ENCODE data around the gene CSKMT. TPM values are rescaled to one million over a fixed set of nuclear protein-coding genes. Genes with fewer than 3 reads are reported as not detected.
"Not testable (repeated sequence)": the region's sequence is repeated elsewhere in the genome, so short reads cannot be mapped to it uniquely, and the experiment has no call there.

Gene CSKMT
- total and polyA plus RNA-seq, 2 donors, result 5.0 to 9.5 TPM

DNA sequence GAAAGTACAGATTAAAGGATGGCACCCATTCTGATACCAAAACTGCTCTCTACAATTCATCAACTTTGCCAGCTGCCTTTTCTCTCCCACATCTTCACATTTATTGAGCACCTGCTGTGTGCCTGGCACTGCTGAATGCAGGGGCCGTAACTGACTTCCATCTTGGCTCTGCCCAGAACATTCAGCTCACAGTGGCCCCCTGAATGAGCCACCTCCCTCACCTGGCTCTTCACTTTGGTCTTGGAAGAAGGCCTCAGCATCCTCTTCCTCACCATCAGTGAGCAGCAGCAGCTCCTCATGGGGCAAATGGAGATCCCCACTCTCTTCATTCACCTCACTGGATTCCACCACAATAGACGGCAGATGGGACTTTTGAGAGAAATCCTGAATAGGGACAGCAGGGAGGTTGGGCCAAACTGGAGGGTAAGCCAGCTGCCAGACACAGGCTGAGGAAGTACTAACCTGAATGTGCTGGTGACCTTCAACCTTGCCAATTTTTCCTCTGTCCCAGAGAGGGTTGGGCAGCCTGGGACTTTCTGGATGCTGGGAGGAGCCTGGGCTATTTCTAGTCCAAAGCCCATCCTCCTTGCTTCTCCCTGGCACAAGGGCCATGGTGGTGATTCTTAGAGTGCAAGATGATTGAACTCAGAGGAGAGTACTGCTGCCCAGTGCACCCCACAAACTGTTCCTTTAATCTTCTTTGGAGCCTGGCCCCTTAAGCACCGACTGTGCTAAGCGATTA lies 4.5 kb downstream of the CSKMT start:
- H3K36me3 ChIP-seq (ENCODE audit: insufficient read depth), result no peaks in the 10 kb centered on the region
- WGBS, result 77% methylated on average over 4 of the region's 4 CpGs
- DNase-seq (ENCODE audit: extremely low spot score), result no peak
- no peaks in the 10 kb centered on the region for H3K4me1 ChIP-seq (ENCODE audit: insufficient read depth)
- H3K4me3 ChIP-seq (ENCODE audit: low read depth, low read length), result no peak overlapping the region
- H3K27ac ChIP-seq (ENCODE audit: low read depth), result no peak overlapping the region

DNA sequence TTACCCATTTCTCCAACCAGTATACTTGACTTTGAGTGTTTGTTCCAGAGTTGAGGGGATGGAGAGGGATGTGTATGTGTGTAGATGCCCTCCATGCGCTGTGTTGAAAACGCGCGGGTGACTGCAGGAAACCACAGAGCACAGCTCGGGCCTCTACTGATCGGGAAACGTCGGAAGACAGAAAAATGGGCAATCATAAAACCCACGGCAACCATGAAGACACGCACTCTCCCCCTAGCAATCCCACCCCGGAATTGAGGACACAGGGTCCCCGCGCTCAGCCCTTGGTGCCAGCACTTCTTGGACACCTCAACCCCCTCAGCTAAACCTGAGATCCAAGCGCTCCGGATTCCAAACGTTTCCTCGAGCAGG lies 6.1 kb downstream of the CSKMT start:
- Histone ChIP-seq H3K4me1 (ENCODE audit: insufficient read depth) (no peaks in the 10 kb centered on the region), H3K4me3 (ENCODE audit: low read depth, low read length) (peak overlapping the region; percentile 67), H3K36me3 (ENCODE audit: insufficient read depth) (no peaks in the 10 kb centered on the region), H3K27ac (ENCODE audit: low read depth) (peak overlapping the region; percentile 89)
- WGBS, result under 1% methylated on average over 17 of the region's 17 CpGs
- no peak for DNase-seq (ENCODE audit: extremely low spot score)

DNA sequence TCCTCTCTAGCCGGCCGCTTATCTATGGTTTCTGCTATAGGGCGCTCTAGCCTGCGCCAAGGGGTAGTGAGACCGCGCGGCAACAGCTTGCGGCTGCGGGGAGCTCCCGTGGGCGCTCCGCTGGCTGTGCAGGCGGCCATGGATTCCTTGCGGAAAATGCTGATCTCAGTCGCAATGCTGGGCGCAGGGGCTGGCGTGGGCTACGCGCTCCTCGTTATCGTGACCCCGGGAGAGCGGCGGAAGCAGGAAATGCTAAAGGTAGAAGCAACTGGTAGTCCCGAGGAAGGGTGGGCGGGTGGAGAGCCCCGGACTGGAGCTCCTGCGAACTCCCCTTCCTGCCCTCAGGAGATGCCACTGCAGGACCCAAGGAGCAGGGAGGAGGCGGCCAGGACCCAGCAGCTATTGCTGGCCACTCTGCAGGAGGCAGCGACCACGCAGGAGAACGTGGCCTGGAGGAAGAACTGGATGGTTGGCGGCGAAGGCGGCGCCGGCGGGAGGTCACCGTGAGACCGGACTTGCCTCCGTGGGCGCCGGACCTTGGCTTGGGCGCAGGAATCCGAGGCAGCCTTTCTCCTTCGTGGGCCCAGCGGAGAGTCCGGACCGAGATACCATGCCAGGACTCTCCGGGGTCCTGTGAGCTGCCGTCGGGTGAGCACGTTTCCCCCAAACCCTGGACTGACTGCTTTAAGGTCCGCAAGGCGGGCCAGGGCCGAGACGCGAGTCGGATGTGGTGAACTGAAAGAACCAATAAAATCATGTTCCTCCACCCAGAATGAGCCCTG lies 6.7 kb downstream of the CSKMT start, which contains the start of the genes LBHD1 and UQCC3:
TSS of gene LBHD1 (minus strand) at position 660 of the 782 bp plus-strand sequence. CDS start 2,236 bp downstream, outside the sequence.
TSS of gene UQCC3 (plus strand) at position 66 of the 782 bp plus-strand sequence. CDS start at position 139, 73 bp downstream.
- WGBS, result under 1% methylated on average over 59 of the region's 59 CpGs
- peak; percentile 71 for DNase-seq (ENCODE audit: extremely low spot score)
- no peaks in the 10 kb centered on the region for H3K4me1 ChIP-seq (ENCODE audit: insufficient read depth)
- peak within 1 kb of the TSS; percentile 67 for H3K4me3 ChIP-seq (ENCODE audit: low read depth, low read length)
- peak within 1 kb of the TSS; percentile 89 for H3K27ac ChIP-seq (ENCODE audit: low read depth)
- H3K36me3 ChIP-seq (ENCODE audit: insufficient read depth), result no peaks in the 10 kb centered on the region

DNA sequence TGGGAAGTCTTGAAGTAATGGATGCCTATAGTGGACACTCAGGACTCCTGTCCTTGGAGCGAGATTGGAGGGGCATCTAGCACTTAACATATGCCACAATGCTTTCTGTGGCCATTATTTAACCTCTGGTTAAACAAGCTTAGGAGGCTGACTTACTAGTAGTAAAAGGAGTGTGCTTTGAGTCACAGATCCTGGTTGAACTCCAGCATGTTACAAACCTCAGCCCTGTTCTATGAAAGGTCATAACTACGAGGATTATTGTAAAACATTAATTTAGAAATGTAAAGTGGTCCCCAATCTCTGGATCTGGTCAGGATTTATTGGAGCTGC lies 8.0 kb downstream of the CSKMT start:
- Histone ChIP-seq H3K4me1 (ENCODE audit: insufficient read depth) (no peaks in the 10 kb centered on the region), H3K36me3 (ENCODE audit: insufficient read depth) (no peaks in the 10 kb centered on the region), H3K4me3 (ENCODE audit: low read depth, low read length) (no peak overlapping the region), H3K27ac (ENCODE audit: low read depth) (no peak overlapping the region)
- 78% methylated on average over 2 of the region's 2 CpGs for WGBS
- DNase-seq (ENCODE audit: extremely low spot score), result no peak

DNA sequence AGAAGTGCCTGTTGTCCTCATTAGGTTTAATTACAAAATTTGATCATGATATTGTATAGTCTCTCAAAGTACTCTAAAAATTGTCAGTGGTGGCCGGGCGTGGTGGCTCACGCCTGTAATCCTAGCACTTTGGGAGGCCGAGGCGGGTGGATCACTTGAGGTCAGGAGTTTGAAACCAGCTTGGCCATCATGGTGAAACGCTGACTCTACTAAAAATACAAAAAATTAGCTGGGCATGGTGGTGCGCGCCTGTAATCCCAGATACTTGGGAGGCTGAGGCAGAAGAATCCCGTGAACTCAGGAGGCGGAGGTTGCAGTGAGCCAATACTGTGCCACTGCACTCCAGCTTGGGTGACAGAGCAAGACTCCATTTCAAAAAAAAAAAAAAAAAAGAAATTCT lies 10.3 kb downstream of the CSKMT start:
- not testable (repeated sequence) for H3K4me3 ChIP-seq (ENCODE audit: low read depth, low read length); H3K36me3 ChIP-seq (ENCODE audit: insufficient read depth); DNase-seq (ENCODE audit: extremely low spot score); H3K4me1 ChIP-seq (ENCODE audit: insufficient read depth); H3K27ac ChIP-seq (ENCODE audit: low read depth)
- WGBS, result 96% methylated on average over 10 of the region's 10 CpGs

DNA sequence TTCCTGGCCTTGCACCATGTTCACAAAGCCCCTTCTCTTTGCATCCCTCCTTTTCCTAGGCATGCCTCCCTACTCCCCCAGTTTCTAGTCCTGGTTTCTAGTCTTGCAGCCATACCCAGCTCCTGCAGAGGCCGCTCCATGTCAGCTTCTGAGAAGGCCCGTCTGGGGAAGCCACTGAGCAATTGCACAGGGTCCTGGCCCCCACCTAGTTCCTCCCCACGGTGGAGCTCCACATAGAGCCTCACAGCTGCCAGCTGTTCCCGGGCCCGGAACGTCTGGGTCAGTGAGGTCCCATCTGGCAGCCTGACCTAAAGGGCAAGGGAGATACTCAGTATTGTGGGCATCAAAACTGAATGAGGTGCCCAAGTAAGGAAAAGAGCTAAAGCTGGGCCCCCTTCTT lies 11.6 kb downstream of the CSKMT start:
- H3K4me1 ChIP-seq (ENCODE audit: insufficient read depth), result no peaks in the 10 kb centered on the region
- 52% methylated on average over 6 of the region's 6 CpGs for WGBS

DNA sequence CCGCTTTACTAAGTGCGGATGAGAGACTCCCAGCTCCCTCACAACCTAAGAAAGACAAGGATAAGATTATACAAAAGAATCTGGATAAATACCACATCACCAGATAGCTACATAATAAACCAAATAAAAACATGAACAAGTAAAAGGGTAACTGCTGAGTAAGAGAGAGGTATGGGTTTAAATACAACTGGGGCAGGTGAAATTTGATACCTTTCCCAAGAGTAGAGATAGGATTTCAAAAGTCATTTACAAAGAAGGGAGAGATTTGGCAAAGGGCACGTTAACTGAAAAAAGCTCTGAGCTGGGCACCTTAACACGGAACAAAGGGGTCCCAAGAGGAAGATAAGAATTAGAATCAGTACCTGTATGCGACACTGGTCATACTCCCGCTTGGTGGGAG lies 12.0 kb downstream of the CSKMT start:
- Histone ChIP-seq H3K4me1 (ENCODE audit: insufficient read depth) (no peaks in the 10 kb centered on the region), H3K36me3 (ENCODE audit: insufficient read depth) (no peaks in the 10 kb centered on the region), H3K27ac (ENCODE audit: low read depth) (no peak overlapping the region), H3K4me3 (ENCODE audit: low read depth, low read length) (no peak overlapping the region)
- 80% methylated on average over 6 of the region's 6 CpGs for WGBS
- DNase-seq (ENCODE audit: extremely low spot score), result no peak

More for the DNA sequence above, 11.6 kb downstream of the CSKMT start:
- DNase-seq (ENCODE audit: extremely low spot score), result no peak
- no peak overlapping the region for H3K27ac ChIP-seq (ENCODE audit: low read depth)
- H3K36me3 ChIP-seq (ENCODE audit: insufficient read depth), result no peaks in the 10 kb centered on the region
- H3K4me3 ChIP-seq (ENCODE audit: low read depth, low read length), result no peak overlapping the region

DNA sequence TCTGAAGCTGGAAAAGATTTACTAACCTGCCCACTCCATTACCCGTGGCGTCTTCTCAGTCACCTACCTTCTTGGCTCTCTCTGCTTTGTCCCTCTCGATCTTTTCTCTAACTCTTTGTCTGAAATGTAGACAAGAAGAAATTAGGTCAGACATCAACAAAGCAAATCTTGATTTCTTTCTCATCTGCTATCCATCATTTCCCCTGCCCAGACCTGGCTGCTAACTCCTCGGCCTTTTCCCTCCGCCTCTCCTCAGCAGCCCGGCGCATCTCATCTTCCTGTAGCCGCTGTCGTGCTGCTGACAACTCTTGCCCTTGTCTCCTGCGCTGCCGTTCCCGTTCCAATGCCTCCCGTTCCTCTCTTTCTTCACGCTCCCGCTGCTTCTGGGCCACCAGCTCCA lies 12.6 kb downstream of the CSKMT start:
- 80% methylated on average over 15 of the region's 15 CpGs for WGBS
- Histone ChIP-seq H3K4me1 (ENCODE audit: insufficient read depth) (no peaks in the 10 kb centered on the region), H3K27ac (ENCODE audit: low read depth) (no peak overlapping the region), H3K4me3 (ENCODE audit: low read depth, low read length) (no peak overlapping the region), H3K36me3 (ENCODE audit: insufficient read depth) (no peaks in the 10 kb centered on the region)
- no peak for DNase-seq (ENCODE audit: extremely low spot score)

DNA sequence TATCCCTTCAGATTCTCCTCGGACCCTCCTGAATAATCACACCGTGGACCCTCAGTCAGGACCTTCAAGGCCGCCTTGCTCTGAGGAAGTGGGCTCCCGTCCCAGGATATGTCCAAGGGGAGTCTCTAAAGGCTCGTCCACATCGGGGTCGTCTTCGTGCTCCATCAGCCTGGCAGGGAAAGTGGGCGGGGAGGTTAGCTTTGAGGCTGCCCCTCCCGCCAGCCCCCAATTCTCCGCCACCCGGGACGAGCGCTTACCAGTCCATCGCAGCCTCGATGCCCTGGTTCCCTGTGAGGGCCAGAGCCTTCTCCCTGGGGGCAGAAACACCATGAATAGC lies 13.3 kb downstream of the CSKMT start:
- H3K27ac ChIP-seq (ENCODE audit: low read depth), result peak overlapping the region; percentile 82
- peak overlapping the region; percentile 88 for H3K4me3 ChIP-seq (ENCODE audit: low read depth, low read length)
- no peaks in the 10 kb centered on the region for H3K4me1 ChIP-seq (ENCODE audit: insufficient read depth)
- no peak for DNase-seq (ENCODE audit: extremely low spot score)
- no peaks in the 10 kb centered on the region for H3K36me3 ChIP-seq (ENCODE audit: insufficient read depth)
- 3% methylated on average over 16 of the region's 16 CpGs for WGBS

DNA sequence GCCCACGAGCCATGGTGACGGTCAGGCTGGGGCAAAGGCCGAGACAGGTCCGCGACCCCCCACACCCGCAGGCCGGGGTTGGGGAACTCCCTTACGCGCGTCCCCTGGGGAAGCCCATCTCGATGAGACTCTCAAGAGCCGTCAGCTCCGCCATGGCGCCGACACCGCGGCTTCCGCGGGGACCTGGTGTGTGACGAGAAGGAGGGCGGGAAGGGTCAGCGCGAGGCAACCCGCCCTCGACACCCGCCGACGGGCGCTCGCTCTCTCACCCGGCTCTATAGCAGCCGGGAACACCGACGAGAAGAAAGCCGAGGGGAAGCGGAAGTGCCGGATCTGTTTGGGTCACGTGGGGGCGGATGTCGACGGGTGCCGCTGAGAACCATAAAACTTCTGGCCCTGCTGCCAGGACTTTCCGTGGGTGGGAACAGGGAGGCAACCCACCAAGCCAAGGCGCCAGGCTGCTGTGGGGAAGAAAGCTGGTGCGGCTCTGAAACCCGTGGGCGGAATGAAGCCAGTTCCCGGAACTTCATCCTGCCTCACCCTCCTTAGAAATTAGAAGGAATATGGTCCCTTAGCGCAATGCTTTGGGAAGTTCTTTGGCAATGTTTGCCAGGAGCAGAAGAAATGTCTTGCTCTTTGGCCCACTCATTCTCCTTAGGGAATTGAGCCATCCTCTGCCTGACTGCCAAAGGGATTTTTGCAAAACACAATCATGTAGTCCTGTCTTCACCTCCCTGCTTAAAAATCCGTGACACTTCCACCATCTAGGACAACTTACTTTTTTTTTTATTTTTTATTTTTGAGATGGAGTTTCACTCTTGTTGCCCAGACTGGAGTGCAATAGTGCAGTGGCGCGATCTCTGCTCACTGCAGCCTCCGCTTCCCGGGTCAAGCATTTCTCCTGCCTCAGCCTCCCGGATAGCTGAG lies 13.9 kb downstream of the CSKMT start, which contains the start of gene UBXN1:
TSS of gene UBXN1 (minus strand) at position 304 of the 927 bp plus-strand sequence. CDS start at position 154, 150 bp downstream.
- Histone ChIP-seq H3K4me1 (ENCODE audit: insufficient read depth) (no peaks in the 10 kb centered on the region), H3K36me3 (ENCODE audit: insufficient read depth) (no peaks in the 10 kb centered on the region), H3K27ac (ENCODE audit: low read depth) (peak within 1 kb of the TSS; percentile 82), H3K4me3 (ENCODE audit: low read depth, low read length) (peak within 1 kb of the TSS; percentile 88)
- peak; percentile 78 for DNase-seq (ENCODE audit: extremely low spot score)
- WGBS, result 5% methylated on average over 55 of the region's 55 CpGs

DNA sequence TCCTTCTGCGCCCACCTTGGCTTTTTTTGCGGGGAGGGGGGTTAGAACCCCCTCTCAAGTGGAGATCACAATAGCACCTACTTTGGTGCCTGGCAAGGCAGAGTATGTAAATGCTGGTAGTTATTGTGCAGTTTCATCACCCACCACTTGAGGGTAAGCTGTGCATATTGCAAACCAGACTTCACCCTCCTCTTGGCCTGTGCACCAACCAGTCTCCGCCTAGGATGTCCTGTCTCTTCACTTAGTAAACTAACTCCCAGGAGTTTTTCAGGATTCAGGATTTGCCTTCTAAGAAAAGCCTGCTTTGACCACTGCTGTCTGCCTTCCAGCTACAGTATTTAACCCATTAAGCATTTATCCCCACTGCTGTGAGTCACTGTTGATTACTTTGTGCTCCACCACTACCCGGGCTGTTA lies 15.7 kb downstream of the CSKMT start:
- 47% methylated on average over 4 of the region's 4 CpGs for WGBS
- Histone ChIP-seq H3K4me3 (ENCODE audit: low read depth, low read length) (no peak overlapping the region), H3K27ac (ENCODE audit: low read depth) (no peak overlapping the region), H3K36me3 (ENCODE audit: insufficient read depth) (no peaks in the 10 kb centered on the region), H3K4me1 (ENCODE audit: insufficient read depth) (no peaks in the 10 kb centered on the region)
- DNase-seq (ENCODE audit: extremely low spot score), result no peak

DNA sequence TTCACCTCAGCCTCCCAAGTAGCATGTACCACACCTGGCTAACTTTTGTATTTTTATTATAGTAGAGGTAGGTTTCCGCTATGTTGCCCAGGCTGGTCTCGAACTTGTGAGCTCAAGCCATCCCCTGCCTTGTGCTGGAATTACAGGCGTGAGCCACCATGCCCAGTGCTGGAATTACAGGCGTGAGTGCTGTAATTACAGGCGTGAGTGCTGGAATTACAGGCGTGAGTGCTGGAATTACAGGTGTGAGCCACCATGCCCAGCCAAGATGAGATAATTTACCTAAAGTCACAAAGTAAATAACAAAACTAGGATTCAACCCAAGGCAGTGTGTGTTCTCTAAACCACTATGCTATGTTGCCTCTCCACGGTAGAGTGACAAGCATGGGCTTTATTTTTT lies 17.4 kb downstream of the CSKMT start:
- H3K36me3 ChIP-seq (ENCODE audit: insufficient read depth), result no peaks in the 10 kb centered on the region
- H3K27ac ChIP-seq (ENCODE audit: low read depth), result no peak overlapping the region
- H3K4me3 ChIP-seq (ENCODE audit: low read depth, low read length), result no peak overlapping the region
- no peak for DNase-seq (ENCODE audit: extremely low spot score)
- WGBS, result 88% methylated on average over 7 of the region's 7 CpGs
- no peaks in the 10 kb centered on the region for H3K4me1 ChIP-seq (ENCODE audit: insufficient read depth)
